ENCODE results near the gene CLMN. TPM values are rescaled to one million over a fixed set of nuclear protein-coding genes. Genes with fewer than 3 reads are reported as not detected.
"Not testable (repeated sequence)": the region's sequence is repeated elsewhere in the genome, so short reads cannot be mapped to it uniquely, and the experiment has no call there.

CLMN gene
- total RNA-seq, 1 donor from 2014 or later, result 2.1 TPM

DNA sequence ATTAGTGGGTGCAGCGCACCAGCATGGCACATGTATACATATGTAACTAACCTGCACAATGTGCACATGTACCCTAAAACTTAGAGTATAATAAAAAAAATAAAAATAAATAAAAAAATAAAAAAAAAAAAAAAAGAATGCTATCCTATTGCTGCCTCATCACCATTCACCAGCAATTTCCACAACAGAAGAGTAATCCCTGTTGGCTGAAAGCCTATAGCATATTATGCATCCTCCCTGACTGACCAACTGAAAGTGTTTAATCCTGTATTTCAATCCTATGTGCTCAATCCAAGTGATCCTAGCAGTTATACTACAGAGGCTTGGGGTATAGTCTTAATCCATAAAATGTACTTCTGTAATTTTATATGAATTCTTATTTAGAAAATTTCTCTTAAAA, 180.8 kb downstream of the CLMN start:
- no peak overlapping the region for H3K9ac ChIP-seq (ENCODE audit: low read depth in 1 of 3, low read length in 3 of 3)
- H3K27me3 ChIP-seq (ENCODE audit: control insufficient read depth in 3 of 3, insufficient read depth in 3 of 3, low read length in 3 of 3), result no peaks in the 10 kb centered on the region
- H3K4me3 ChIP-seq (ENCODE audit: low read length in 3 of 3), result no peak overlapping the region
- H3K36me3 ChIP-seq (ENCODE audit: control insufficient read depth in 3 of 3, insufficient read depth in 3 of 3, low read length in 3 of 3), result no peaks in the 10 kb centered on the region
- no peaks in the 10 kb centered on the region for H3K9me3 ChIP-seq (ENCODE audit: control insufficient read depth in 3 of 3, low read length in 3 of 3)
- peaks cover 0 to 23% (median 16%) of the 10 kb centered on the region in 3 donors for H3K4me1 ChIP-seq (ENCODE audit: control insufficient read depth in 3 of 3, insufficient read depth in 3 of 3, low read length in 3 of 3)
- H3K27ac ChIP-seq (ENCODE audit: low read depth, low read length), result no peak overlapping the region

GRCh38 chr14:95138455-95138854, 181.3 kb downstream of the CLMN start:
- not testable (repeated sequence) for H3K4me3 ChIP-seq (ENCODE audit: low read length in 3 of 3); H3K27ac ChIP-seq (ENCODE audit: low read depth, low read length); H3K9me3 ChIP-seq (ENCODE audit: control insufficient read depth in 3 of 3, low read length in 3 of 3); H3K9ac ChIP-seq (ENCODE audit: low read depth in 1 of 3, low read length in 3 of 3); H3K27me3 ChIP-seq (ENCODE audit: control insufficient read depth in 3 of 3, insufficient read depth in 3 of 3, low read length in 3 of 3); H3K36me3 ChIP-seq (ENCODE audit: control insufficient read depth in 3 of 3, insufficient read depth in 3 of 3, low read length in 3 of 3)
- H3K4me1 ChIP-seq (ENCODE audit: control insufficient read depth in 3 of 3, insufficient read depth in 3 of 3, low read length in 3 of 3), result peaks cover 0 to 21% (median 15%) of the 10 kb centered on the region in 3 donors

DNA sequence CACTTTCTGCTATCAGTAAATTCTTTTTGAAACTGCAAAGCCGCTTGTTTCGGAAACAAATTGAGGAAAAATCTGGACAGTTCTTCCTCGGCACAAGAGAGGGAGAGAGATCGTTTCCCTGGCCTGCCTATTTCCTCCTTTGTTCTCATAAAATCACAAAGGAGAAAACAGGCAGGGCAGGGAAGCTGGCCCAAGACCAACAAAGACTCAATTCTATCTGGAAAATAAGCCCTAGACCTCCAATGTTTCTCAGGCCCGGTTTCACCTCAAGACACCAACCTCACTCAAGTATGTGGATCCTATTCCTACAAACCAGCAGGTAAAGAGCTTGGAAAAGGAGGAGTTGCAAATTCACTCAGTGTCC, 181.9 kb downstream of the CLMN start:
- H3K9me3 ChIP-seq (ENCODE audit: control insufficient read depth in 3 of 3, low read length in 3 of 3), result no peaks in the 10 kb centered on the region
- H3K36me3 ChIP-seq (ENCODE audit: control insufficient read depth in 3 of 3, insufficient read depth in 3 of 3, low read length in 3 of 3), result peaks cover 0 to under 1% (median 0%) of the 10 kb centered on the region in 3 donors
- no peak overlapping the region for H3K4me3 ChIP-seq (ENCODE audit: low read length in 3 of 3)
- peaks cover 0 to 19% (median 12%) of the 10 kb centered on the region in 3 donors for H3K4me1 ChIP-seq (ENCODE audit: control insufficient read depth in 3 of 3, insufficient read depth in 3 of 3, low read length in 3 of 3)
- H3K9ac ChIP-seq (ENCODE audit: low read depth in 1 of 3, low read length in 3 of 3), result no peak overlapping the region
- H3K27ac ChIP-seq (ENCODE audit: low read depth, low read length), result peak overlapping the region; percentile 34
- no peaks in the 10 kb centered on the region for H3K27me3 ChIP-seq (ENCODE audit: control insufficient read depth in 3 of 3, insufficient read depth in 3 of 3, low read length in 3 of 3)

DNA sequence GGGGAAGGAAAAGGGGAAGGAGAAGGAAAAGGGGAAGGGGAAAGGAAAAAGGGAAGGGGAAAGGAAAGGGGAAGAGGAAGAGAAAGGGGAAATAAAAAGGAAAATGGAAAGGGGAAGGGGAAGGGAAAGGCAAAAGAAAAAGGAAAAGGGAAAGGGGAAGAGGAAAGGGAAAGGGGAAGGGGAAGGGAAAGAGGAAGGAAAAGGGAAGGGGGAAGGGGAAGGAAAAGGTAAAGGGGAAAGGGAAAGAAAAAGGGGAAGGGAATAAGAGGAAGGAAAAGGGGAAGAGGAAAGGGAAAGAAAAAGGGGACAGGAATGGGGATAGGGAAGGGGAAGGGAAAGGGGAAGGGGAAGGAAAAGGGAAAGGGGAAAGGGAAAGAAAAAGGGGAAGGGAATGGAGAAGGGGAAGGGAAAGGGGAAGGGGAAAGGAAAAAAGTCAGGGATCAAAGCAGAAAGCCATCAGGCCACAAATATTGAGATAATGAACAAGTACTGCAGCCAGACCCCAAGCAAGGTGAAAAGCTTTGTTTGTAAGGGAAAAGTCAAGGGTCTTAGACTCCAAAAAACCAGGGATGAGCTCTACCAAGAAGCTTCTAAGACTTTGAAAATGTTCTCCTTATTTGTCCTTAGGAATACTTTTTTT, 182.4 kb downstream of the CLMN start:
- Histone ChIP-seq H3K36me3 (ENCODE audit: control insufficient read depth in 3 of 3, insufficient read depth in 3 of 3, low read length in 3 of 3) (peaks cover 0 to 6% (median 0%) of the 10 kb centered on the region in 3 donors), H3K4me3 (ENCODE audit: low read length in 3 of 3) (peak overlapping the region in 1 of 3 donors; percentile 32), H3K27ac (ENCODE audit: low read depth, low read length) (peak overlapping the region; percentile 34)

GRCh38 chr14:95136631-95137030, 183.1 kb downstream of the CLMN start:
- Histone ChIP-seq H3K4me1 (ENCODE audit: control insufficient read depth in 3 of 3, insufficient read depth in 3 of 3, low read length in 3 of 3) (peaks cover 0 to 16% (median 12%) of the 10 kb centered on the region in 3 donors), H3K9ac (ENCODE audit: low read depth in 1 of 3, low read length in 3 of 3) (no peak overlapping the region), H3K27ac (ENCODE audit: low read depth, low read length) (peak overlapping the region; percentile 34)

More for the DNA sequence above, 182.4 kb downstream of the CLMN start:
- no peak overlapping the region for H3K9ac ChIP-seq (ENCODE audit: low read depth in 1 of 3, low read length in 3 of 3)
- H3K4me1 ChIP-seq (ENCODE audit: control insufficient read depth in 3 of 3, insufficient read depth in 3 of 3, low read length in 3 of 3), result peaks cover 0 to 19% (median 12%) of the 10 kb centered on the region in 3 donors
- no peaks in the 10 kb centered on the region for H3K9me3 ChIP-seq (ENCODE audit: control insufficient read depth in 3 of 3, low read length in 3 of 3)
- H3K27me3 ChIP-seq (ENCODE audit: control insufficient read depth in 3 of 3, insufficient read depth in 3 of 3, low read length in 3 of 3), result no peaks in the 10 kb centered on the region

GRCh38 chr14:95134304-95134933, 185.3 kb downstream of the CLMN start:
- Histone ChIP-seq H3K27ac (ENCODE audit: low read depth, low read length) (no peak overlapping the region), H3K4me3 (ENCODE audit: low read length in 3 of 3) (no peak overlapping the region), H3K9me3 (ENCODE audit: control insufficient read depth in 3 of 3, low read length in 3 of 3) (no peaks in the 10 kb centered on the region), H3K9ac (ENCODE audit: low read depth in 1 of 3, low read length in 3 of 3) (peak overlapping the region in 1 of 3 donors; percentile 37), H3K4me1 (ENCODE audit: control insufficient read depth in 3 of 3, insufficient read depth in 3 of 3, low read length in 3 of 3) (peaks cover 0 to 8% (median 5%) of the 10 kb centered on the region in 3 donors), H3K27me3 (ENCODE audit: control insufficient read depth in 3 of 3, insufficient read depth in 3 of 3, low read length in 3 of 3) (no peaks in the 10 kb centered on the region), H3K36me3 (ENCODE audit: control insufficient read depth in 3 of 3, insufficient read depth in 3 of 3, low read length in 3 of 3) (peaks cover 0 to 7% (median 6%) of the 10 kb centered on the region in 3 donors)

More at GRCh38 chr14:95136631-95137030, 183.1 kb downstream of the CLMN start:
- Histone ChIP-seq H3K27me3 (ENCODE audit: control insufficient read depth in 3 of 3, insufficient read depth in 3 of 3, low read length in 3 of 3) (no peaks in the 10 kb centered on the region), H3K9me3 (ENCODE audit: control insufficient read depth in 3 of 3, low read length in 3 of 3) (no peaks in the 10 kb centered on the region), H3K36me3 (ENCODE audit: control insufficient read depth in 3 of 3, insufficient read depth in 3 of 3, low read length in 3 of 3) (peaks cover 0 to 6% (median 0%) of the 10 kb centered on the region in 3 donors), H3K4me3 (ENCODE audit: low read length in 3 of 3) (no peak overlapping the region)

DNA sequence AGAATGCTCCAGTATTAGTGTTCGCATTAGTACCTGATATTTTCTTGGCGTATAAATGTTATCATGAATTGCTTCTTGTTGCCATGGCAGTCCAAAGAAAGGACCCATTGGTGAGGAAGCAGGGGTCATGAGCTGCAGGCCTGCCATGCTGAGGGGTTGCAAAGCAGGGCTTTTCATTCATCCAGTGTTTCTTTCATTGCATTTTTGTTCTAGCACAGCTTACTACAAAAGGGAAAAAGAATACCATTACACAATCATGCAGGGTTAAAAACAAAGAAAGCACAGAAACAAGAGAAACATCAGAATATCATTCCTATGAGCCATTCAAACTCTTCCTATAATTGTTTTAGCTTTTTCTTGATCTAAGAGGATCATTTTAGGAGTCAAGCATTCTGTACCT, 186.4 kb downstream of the CLMN start:
- Histone ChIP-seq H3K9me3 (ENCODE audit: control insufficient read depth in 3 of 3, low read length in 3 of 3) (no peaks in the 10 kb centered on the region), H3K36me3 (ENCODE audit: control insufficient read depth in 3 of 3, insufficient read depth in 3 of 3, low read length in 3 of 3) (peaks cover 0 to 10% (median 7%) of the 10 kb centered on the region in 3 donors), H3K4me1 (ENCODE audit: control insufficient read depth in 3 of 3, insufficient read depth in 3 of 3, low read length in 3 of 3) (peaks cover 0 to 8% (median 5%) of the 10 kb centered on the region in 3 donors), H3K9ac (ENCODE audit: low read depth in 1 of 3, low read length in 3 of 3) (no peak overlapping the region), H3K4me3 (ENCODE audit: low read length in 3 of 3) (no peak overlapping the region), H3K27me3 (ENCODE audit: control insufficient read depth in 3 of 3, insufficient read depth in 3 of 3, low read length in 3 of 3) (no peaks in the 10 kb centered on the region), H3K27ac (ENCODE audit: low read depth, low read length) (no peak overlapping the region)

GRCh38 chr14:95132760-95133159, 186.9 kb downstream of the CLMN start:
- peaks cover 0 to 5% (median 4%) of the 10 kb centered on the region in 3 donors for H3K4me1 ChIP-seq (ENCODE audit: control insufficient read depth in 3 of 3, insufficient read depth in 3 of 3, low read length in 3 of 3)
- H3K27me3 ChIP-seq (ENCODE audit: control insufficient read depth in 3 of 3, insufficient read depth in 3 of 3, low read length in 3 of 3), result no peaks in the 10 kb centered on the region
- H3K36me3 ChIP-seq (ENCODE audit: control insufficient read depth in 3 of 3, insufficient read depth in 3 of 3, low read length in 3 of 3), result peaks cover 0 to 10% (median 7%) of the 10 kb centered on the region in 3 donors

More at GRCh38 chr14:95132760-95133159, 186.9 kb downstream of the CLMN start:
- H3K9me3 ChIP-seq (ENCODE audit: control insufficient read depth in 3 of 3, low read length in 3 of 3), result no peaks in the 10 kb centered on the region
- H3K4me3 ChIP-seq (ENCODE audit: low read length in 3 of 3), result no peak overlapping the region
- no peak overlapping the region for H3K27ac ChIP-seq (ENCODE audit: low read depth, low read length)
- no peak overlapping the region for H3K9ac ChIP-seq (ENCODE audit: low read depth in 1 of 3, low read length in 3 of 3)

Measured in skeletal muscle tissue (tissue), 4 donors.